ENCODE measurements around the gene NACAD.

DNA sequence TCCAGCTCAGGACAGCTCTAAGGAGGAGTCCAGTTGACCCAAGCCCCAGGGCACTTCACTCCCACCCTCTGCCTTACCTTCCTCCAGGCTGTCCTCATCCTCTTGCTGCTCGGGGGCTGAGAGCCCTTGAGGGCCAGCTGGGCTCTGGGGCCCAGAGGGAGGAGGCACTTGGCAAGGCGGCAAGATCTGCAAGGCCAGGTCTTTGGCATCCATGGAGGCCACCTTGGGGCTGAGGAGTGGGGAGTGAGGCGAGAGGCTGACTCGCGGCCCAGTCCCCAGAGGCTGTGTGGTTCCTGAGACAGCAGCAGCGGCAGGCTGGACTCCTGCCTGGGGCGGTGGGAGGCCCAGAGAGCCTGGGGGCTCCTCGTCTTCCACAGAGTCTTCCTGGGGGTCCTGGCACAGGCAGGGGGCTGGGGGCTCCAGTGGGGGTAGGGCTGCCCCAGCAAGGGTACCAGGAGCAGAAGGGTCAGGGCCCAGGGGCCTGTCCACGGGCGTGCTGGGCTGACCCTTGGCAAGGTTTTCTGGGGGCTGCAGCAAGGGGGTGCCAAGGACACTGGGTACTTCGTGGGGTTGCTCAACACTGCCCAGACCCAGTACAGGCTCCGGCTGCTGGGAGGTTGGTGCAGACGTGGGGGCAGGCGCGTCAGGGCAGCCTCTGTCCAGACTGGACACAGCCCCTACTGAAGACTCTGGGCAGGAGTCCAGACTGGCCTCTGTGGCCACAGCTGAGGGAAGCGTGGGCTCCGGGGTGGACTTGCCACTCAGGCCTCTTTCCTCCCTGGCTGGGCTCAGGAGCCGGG, 6.5 kb downstream of the NACAD start:
- TF ChIP-seq, protein P1, sequence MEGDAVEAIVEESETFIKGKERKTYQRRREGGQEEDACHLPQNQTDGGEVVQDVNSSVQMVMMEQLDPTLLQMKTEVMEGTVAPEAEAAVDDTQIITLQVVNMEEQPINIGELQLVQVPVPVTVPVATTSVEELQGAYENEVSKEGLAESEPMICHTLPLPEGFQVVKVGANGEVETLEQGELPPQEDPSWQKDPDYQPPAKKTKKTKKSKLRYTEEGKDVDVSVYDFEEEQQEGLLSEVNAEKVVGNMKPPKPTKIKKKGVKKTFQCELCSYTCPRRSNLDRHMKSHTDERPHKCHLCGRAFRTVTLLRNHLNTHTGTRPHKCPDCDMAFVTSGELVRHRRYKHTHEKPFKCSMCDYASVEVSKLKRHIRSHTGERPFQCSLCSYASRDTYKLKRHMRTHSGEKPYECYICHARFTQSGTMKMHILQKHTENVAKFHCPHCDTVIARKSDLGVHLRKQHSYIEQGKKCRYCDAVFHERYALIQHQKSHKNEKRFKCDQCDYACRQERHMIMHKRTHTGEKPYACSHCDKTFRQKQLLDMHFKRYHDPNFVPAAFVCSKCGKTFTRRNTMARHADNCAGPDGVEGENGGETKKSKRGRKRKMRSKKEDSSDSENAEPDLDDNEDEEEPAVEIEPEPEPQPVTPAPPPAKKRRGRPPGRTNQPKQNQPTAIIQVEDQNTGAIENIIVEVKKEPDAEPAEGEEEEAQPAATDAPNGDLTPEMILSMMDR (conservative IDR thresholded peaks at IDR 0.05), result no peak
- TF ChIP-seq ZFX (IDR thresholded peaks at IDR 0.05), result no peak
